IPS-NIHi7 (cell line): Measurements from ENCODE around the gene STK11.

Experiments used
- DNase-seq: peaks from one replicate; pipeline ENCODE4 v3.0.0; 2012; ENCODE audit warnings: mixed read lengths; ENCODE audit errors: extremely low spot score

The STK11 gene

DNA sequence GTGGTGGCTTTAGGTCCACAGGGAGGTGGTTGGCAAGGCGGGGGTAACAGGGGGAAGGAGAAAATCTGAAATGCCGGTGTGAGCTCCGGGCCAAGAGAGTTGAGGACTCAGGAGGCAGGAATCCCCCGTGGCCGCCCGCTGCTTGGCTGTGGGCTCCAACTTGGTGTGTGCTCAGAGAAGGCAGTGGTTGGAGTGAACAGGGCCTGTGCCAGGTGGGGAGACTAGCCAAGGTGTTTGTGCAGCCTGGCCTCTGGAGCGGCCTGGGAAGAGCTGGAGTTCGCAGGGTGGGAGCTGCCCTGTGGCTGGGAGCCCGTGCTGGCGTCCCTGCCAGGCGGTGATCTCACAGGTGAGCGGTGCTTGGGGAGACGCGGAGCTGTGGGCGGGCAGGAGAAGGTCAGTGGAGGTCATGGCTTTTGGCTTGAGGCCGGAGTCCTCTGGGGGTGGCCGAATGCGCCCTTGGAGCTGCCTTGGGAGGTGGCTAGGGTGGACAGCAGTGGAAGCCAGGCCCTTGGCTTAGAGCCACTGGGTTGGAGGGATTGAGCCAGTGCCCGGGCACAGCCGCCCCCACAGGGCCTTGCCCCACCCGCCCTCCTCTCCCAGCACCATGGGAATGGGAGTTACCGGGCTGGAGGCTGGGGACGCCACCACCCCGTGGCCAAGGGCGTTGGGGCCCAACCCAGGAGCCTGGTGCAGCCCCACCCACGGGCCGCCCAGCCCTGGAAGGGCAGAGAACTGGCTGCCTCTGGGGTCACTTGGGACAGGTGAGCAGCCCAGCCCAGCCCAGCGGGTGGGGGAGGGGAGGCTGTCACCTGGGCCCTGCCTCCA, 56.4 kb downstream of the STK11 start:
- DNase-seq: no peak

DNA sequence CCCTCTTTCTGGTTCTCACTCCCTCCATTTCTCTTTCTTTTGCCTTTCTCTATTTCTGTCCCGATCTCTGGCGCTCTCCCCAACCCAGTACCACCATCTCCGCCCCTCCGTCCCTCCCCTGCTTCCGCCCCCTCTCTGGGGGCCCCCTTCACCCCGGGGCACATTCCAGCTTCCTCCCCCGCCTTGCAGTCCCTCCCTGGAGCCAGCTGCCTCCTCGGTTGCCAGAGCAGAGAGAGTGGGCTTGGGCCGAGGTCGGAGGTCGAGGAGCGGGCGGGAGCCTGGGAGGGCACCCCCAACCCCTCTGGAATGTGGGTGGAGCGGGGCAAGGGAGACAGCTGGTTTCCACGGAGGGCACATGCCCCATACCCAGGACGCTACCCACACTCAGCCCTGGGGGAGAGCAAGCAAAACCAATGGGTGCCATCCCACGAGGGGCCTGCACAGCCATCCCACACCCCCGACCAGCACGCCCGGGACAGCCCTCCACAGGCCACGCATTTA, 57.1 kb downstream of the STK11 start:
- DNase-seq: peak; percentile 44

DNA sequence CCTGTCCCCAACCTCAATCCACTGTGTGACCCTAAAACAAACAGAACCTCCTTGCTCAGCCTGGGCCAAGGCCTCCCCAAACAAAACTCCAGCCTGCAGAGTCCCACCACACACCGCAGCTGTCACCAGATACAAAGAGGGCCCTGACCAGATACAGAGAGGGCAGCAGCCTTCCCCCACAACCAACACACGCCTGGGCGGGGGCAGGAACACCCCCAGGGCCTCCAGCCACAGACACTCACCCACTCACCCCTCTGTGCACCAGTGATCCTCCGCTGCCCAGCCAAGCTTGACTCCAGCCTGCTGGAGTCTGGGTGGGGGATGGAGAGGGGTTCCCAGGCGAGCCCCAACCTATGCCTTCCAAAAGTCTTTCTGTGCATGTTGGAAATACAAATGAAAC, 57.6 kb downstream of the STK11 start:
- DNase-seq: no peak

DNA sequence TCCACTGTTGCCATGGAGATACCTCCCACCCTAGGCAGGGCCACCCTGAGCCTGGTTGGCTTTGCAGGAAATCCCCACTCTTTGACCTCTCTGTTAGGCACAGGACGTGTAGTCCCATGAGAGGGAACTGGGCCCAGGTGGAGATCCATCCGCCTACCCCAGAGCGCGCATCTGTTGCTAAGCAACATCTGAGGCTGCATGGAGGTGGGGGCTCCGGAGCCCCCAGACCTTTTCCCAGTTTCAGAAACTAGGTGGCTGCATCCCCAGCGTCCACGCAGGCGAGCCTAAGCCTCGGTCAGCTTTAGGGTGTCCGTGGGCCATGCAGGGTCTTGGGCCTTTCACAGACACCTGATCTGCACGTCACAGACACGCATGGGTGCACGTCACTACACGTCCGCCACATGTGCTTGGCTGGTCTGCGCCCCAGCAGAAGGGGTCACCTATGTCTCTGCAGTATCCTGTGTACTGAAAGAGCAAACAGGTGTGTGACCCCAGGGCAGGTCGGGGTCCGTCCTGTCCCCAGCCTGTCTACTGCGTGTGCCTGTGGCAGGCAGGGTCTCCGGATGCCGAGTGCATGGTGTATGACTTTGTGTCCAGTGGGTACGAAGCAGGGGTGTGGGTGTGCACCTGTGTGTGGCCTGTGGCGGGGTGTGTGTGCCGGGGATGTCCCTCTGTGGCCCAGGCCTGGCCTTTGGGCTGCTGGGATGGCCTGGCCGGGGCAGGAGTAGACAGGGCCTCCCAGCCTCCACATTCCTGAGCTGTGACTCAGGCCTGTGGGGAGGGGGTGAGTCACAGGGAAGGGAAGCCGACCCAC, 59.4 kb downstream of the STK11 start:
- DNase-seq: peak; percentile 63

DNA sequence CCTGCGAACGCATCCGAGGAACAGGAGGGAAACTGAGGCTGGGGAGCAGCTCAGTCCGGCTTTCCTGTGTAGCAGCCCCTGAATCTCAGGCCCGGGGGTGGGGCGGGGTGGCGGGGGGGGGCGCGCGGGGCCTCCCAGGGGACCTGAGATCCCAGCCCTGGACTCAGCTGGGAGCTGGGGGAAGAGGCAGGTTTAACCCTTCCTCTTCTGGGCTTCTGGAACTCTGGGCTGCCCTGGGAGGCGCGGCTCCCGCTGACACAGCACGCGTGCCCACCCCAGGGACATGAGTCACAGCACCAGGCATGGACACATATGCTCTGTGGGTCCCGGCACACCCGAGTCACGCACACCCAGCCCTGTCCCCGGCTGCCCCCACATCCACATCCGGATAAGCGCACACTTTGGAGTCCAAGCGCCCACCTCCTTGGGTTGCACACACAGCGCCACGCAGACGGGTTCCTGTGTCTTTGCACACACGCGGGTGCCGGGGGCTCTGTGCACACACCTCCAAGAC, 60.1 kb downstream of the STK11 start:
- DNase-seq: no peak

DNA sequence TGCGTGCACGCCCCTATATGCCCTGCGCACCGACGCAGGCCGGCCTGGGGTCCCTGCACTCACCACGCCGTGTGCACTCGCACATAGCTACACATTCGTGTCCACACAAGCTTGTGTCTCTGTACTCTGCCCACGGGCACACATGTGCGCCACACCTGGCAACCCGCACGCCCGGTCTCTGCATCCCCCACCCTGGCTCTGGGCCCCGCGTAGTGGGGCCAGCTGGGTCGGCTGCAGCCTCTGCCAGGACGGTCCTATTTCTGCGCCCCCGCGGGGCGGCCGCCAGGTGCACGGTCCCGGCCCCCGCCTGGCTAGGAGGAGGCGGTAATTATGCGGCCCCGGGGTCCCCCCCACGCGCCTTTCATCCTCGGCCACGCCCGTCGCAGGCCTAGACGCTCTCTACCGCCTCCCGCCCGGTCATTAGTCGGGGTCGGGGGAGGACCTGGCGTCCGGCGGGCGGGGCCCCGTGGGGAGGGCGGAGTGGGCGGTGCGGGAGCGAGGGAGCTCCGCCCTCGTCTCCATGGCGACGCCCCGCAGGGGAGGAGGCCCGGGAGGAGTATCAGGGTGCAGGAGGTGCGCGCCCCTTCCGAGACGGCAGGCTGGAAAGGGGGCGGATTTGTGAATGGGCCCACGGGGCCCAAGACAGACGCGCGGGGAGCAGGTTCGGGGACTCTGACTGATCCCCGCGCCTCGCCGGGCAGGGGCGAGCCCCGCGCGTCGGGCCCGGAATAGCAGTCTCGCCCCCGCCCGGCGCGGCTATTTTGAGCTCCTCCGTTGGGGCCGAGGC, 60.7 kb downstream of the STK11 start:
- peak; percentile 76 for DNase-seq

DNA sequence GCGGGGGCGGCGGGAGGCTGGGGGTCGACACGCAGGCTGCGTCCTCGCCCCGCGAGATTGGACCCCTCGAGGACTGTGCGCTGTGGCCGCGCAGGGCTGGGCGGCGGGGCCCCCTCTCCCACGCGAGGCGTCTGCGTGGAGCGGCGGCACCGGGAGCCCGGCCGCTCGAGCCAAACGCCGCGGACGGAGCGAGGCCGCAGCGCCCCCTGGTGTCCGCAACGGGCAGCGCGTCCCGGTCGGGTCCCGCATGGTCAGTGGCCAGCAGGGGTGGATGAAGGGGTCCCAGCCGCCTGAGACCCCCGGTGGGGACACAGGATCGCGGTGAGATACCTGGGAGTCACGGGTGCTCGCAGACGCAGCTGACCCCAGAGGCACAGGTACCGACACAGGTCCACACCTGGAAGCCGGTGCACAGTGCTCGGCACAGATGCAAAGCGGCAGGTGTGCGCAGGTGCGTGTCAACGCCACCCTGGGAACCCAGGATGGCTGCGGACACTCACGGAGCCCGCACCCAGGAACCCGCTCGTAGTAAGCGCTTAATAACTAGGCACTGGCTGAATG, 61.4 kb downstream of the STK11 start:
- peak; percentile 60 for DNase-seq

DNA sequence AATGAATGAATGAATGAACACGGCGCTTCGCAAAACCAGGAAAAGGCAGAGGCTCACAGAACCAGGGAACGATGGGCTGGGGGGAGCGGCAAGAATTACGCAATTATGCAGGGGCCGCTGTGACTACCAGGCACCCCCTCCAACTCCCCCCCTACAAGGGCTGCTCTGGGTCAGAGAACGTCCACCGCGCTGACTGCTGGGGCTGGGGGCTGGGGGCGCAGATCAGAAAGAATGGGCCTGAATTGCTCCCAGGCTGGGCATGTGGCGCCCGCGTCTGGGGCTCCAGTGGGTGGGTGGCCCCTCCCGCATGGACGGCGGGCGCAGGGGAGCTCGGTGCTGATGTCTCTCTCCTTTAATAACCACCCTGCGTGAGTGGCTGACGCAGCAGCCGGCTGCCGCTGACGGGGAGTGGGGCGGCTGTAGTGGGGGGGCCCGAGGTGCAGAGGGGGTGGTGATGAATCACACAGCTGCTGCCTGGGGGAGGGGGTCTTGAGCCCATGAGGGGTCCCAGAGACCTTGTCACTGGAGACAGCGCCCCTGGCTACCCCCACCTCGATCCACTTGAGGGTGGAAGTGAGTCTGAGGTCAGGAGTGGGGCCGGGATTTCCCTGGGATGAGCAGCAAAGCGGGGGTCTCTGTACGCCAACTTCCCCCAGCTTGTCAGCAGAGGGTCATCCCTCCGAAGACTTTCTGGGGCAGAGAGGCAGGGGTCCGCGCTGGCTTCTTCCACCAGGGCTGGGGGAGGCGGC, 62.1 kb downstream of the STK11 start:
- DNase-seq: no peak

DNA sequence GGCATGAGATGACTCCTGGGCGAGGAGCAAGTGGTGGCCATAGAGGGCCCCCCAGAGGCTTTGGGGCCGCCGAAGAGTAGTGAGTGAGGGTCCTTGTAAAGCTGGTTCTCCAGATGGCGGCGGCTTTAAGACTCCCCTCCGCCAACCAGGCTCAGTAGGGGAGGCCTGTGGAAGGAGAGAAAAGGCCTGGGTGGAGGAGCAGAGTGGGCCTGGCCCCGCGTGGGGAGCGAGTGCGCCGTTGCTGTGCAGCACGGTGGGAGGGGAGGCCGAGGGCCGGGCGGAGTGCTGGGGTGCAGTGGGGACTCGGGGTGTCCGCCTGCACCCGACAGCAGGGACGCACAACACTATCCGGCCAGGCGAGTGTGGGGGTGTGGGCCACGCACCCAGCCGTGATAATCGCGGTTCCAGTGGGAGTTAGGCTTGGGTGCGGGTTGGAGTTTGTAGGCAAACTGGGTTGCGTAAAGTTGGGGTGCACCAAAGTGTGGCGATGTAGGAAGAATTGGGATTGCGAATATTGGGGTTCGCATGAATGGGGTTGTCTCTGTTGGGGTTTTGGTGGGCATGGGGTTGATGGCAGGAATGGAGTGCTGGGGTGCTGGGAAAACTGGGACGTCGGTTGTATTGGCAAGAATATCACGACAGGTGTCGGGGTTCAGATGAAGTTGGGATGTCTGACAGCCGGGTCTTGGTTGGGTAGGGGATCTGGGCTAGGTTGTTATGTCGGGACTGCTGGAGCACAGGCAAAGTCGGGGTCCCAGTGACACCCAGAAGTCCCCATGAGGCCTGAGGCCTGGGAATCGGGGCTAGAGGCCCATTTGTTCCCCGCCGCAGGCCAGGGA, 62.9 kb downstream of the STK11 start:
- DNase-seq: no peak

DNA sequence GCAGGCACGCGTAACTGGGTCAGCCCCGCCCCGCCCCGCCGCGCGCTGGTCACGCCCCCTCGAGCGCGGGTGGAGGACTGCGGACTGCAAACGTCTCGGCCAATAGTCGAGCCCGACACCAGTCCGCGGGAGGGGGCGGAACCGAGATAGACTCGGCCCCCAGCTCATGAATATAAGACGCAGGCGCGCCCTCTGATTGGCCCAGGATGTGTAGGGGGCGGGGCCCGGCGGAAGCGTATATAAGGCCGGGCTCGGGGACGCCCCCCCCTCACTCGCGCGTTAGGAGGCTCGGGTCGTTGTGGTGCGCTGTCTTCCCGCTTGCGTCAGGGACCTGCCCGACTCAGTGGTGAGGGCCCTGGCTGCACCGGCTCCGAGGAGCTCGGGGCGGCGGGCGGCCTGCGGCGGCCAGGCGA, 63.5 kb downstream of the STK11 start, which contains the start of gene CIRBP:
Gene CIRBP, plus strand, starts transcription at position 268 of the 413 bp plus-strand sequence. CDS start 1,602 bp downstream, outside the sequence.
- DNase-seq: peak; percentile 95

DNA sequence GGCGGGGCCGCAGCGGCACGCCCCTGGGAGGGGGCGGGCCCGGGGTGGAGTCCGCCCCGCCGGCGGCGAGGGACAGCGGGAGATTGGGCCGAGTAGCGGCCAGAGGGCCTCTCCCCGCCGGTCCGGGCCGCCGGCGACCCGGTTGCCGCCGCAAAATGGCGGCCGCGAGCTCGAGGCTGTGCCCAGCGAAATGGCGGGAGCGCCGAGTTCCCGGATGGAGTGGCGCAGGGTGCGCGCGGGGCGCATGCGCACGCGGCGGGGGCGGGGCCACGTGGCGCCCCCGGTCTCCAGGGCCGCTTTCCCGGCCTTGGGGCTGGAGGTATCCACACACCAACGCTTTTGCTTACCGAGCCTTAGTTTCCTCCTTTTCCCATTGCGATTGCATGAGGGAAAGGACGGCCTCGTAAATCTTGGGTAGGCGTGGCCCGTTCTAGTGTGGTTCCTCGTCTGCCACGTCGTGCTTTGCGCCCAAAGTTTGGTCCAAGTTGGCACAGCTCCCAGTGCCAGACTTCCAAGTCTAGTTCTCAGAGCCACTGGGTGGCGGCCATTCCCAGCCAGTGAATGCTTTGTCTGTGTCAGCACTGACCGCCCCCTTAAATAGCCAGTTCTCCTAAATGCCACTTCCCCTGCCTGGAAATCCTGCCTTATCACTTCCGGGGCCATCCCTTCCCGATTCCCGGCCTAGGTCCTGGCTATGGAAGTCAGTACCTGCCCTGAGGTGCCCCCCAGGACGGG, 64.1 kb downstream of the STK11 start:
- peak; percentile 80 for DNase-seq

DNA sequence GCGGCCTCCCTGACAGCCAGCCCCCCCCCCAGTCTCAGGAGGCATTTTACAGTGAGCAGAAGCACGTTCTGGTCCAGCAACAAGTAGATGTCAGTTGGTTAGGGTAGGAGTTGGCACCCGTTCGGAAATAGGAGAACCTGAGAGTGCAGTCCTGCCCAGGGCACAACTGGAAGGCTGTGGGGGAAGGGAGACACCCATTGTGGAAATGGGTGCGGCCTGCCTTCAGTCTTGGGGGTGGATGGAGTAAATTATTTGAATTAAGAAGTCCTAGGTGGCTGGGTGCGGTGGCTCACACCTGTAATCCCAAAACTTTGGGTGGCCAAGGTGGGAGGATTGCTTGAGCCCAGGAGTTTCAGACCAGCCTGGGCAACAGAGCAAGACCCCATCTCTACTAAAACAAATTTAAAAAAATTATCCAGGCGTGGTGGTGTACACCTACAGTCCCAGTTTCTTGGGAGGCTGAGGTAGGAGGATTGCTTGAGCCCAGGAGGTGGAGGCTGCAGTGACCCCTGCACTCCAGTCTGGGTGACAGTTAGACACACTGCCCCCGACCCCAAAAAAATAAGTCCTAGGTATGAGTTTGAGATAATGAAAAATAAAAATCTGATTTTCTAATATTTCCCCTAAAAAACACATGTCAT, 64.8 kb downstream of the STK11 start:
- DNase-seq: no peak

DNA sequence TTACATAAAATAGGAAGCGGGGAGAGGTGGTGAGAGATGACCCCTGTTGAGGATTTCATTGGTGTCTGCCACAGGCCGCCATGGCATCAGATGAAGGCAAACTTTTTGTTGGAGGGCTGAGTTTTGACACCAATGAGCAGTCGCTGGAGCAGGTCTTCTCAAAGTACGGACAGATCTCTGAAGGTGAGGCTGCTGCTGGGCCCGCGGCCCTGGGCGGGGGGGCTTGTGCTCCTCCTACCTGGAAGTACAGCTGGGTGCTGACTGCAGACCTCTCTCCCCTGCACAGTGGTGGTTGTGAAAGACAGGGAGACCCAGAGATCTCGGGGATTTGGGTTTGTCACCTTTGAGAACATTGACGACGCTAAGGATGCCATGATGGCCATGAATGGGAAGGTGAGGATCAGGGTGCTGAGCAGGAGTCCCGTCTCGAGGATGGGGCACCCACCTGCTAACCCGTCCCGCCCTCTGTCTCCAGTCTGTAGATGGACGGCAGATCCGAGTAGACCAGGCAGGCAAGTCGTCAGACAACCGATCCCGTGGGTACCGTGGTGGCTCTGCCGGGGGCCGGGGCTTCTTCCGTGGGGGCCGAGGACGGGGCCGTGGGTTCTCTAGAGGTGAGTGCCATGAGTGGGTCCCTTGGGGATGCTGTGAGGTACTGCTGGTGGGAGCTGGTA, 65.4 kb downstream of the STK11 start:
- DNase-seq: no peak

DNA sequence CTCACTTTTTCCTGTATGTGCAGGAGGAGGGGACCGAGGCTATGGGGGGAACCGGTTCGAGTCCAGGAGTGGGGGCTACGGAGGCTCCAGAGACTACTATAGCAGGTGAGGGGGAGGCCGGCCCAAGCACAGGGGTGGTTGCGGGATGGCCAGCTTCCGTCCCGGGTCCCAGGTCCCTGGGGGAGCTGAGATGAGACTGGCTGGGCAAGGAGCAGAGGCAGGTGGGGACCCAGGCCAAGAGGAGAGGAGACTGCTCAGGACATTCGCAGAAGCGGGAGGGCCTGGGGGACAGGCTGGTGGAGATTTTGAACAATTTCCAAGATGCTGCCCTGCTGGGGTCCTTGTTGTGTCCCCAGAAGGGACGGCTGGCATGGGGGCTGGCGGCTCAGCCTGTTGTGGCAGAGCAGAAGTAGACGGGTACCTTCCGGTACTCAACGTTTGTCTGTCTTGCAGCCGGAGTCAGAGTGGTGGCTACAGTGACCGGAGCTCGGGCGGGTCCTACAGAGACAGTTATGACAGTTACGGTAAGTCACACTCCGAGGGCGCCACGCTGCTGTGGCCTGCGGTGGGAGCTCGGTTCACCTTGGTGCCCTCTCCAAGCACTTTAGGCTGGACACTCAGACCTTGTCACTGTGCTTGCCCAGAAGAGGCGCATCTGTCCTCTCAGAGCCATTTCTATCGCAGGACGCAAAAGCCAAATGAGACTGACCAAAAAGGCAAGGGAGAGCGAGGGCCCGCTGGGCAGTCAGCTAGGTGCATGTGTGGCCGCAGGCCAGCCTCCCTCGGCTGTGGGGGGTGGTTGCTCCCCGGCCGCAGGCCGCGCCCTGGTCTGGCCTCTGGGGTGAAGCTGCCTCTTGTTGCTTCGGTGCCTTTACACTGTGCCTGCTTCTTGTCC, 66.2 kb downstream of the STK11 start:
- DNase-seq: no peak

DNA sequence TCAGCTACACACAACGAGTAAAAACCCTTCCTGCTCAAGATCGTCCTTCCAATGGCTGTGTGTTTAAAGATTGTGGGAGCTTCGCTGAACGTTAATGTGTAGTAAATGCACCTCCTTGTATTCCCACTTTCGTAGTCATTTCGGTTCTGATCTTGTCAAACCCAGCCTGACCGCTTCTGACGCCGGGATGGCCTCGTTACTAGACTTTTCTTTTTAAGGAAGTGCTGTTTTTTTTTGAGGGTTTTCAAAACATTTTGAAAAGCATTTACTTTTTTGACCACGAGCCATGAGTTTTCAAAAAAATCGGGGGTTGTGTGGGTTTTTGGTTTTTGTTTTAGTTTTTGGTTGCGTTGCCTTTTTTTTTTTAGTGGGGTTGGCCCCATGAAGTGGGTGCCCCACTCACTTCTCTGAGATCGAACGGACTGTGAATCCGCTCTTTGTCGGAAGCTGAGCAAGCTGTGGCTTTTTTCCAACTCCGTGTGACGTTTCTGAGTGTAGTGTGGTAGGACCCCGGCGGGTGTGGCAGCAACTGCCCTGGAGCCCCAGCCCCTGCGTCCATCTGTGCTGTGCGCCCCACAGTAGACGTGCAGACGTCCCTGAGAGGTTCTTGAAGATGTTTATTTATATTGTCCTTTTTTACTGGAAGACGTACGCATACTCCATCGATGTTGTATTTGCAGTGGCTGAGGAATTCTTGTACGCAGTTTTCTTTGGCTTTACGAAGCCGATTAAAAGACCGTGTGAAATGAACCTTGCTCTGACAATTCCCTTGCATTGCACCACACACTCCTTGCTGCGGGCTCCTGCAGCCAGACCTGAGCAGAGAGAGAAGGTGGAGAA, 67.1 kb downstream of the STK11 start:
- no peak for DNase-seq
